HepG2 (cell line): ENCODE measurements around the gene POGLUT2. TPM values are rescaled to one million over a fixed set of nuclear protein-coding genes. Genes with fewer than 3 reads are reported as not detected.
A peak's percentile ranks its signal among the peaks of the same experiment; 100 is the strongest.

ENCODE experiments used
- DMAP1 ChIP-seq: IDR thresholded peaks from 2 replicates; pipeline ENCODE4 v1.6.1; 2016
- FOXA3 ChIP-seq: IDR thresholded peaks from 2 replicates; pipeline ENCODE4 v1.6.1; 2016; ENCODE audit warnings: missing genetic modification reagents, missing compliant biosample characterization
- GPBP1L1 ChIP-seq: sonication (generic); formaldehyde crosslinking; IDR thresholded peaks from 2 replicates; pipeline ENCODE4 v1.5.0; 2020; ENCODE audit warnings: mild to moderate bottlenecking, missing genetic modification reagents
- HBP1 ChIP-seq: IDR thresholded peaks from 2 replicates; pipeline ENCODE4 v1.6.1; 2016; ENCODE audit warnings: low read depth, control low read depth
- NR0B2 ChIP-seq: sonication (generic); formaldehyde crosslinking; IDR thresholded peaks from 2 replicates; pipeline ENCODE4 v1.4.0; 2020; ENCODE audit warnings: mild to moderate bottlenecking, missing genetic modification reagents
- PLSCR1 ChIP-seq: sonication (generic); formaldehyde crosslinking; IDR thresholded peaks from 2 replicates; pipeline ENCODE4 v1.5.0; 2020; ENCODE audit warnings: missing genetic modification reagents, mild to moderate bottlenecking, borderline replicate concordance
- PPARG ChIP-seq: conservative IDR thresholded peaks from 2 replicates; pipeline ENCODE4 v1.6.1; 2016; ENCODE audit warnings: missing biosample characterization, missing genetic modification reagents
- ZBTB26 ChIP-seq: IDR thresholded peaks from 2 replicates; pipeline ENCODE4 v1.6.1; 2016; ENCODE audit warnings: missing compliant biosample characterization, missing genetic modification reagents, borderline replicate concordance
- ZNF101 ChIP-seq: sonication (generic); formaldehyde crosslinking; IDR thresholded peaks from 2 replicates; pipeline ENCODE4 v1.4.0; 2020; ENCODE audit warnings: mild to moderate bottlenecking, low read depth, missing genetic modification reagents, borderline replicate concordance
- ZNF274 ChIP-seq: sonication (generic); formaldehyde crosslinking; IDR thresholded peaks from 2 replicates; pipeline ENCODE4 v1.5.1; 2020; ENCODE audit warnings: mild to moderate bottlenecking, missing genetic modification reagents
- ZNF441 ChIP-seq: sonication (generic); formaldehyde crosslinking; IDR thresholded peaks from 2 replicates; pipeline ENCODE4 v1.7.0; 2021; ENCODE audit warnings: missing genetic modification reagents, borderline replicate concordance
- ZNF496 ChIP-seq: sonication (generic); formaldehyde crosslinking; IDR thresholded peaks from 2 replicates; pipeline ENCODE4 v1.8.1; 2023; ENCODE audit warnings: mild to moderate bottlenecking, moderate library complexity, missing genetic modification reagents; ENCODE audit not compliant: insufficient replicate concordance
- ZNF557 ChIP-seq: sonication (generic); formaldehyde crosslinking; IDR thresholded peaks from 2 replicates; pipeline ENCODE4 v1.4.0; 2020; ENCODE audit warnings: missing genetic modification reagents
- ZNF879 ChIP-seq: sonication (generic); formaldehyde crosslinking; IDR thresholded peaks from 2 replicates; pipeline ENCODE4 v1.8.1; 2023; ENCODE audit warnings: missing genetic modification reagents
- polyA plus RNA-seq, 8 experiments: library from polyadenylated mRNA; depleted of rRNA in 3 of 8; stranded (reverse) in 7 of 8; unstranded in 1 of 8; fragments of >200 nt; fragmentation: Illumina TruSeq in 4 of 8; extraction: Trizol in 4 of 8; gene quantifications; 2 replicates each; pipeline versions ENCODE4 v1.2.1 to v1.2.3, GENCODE V29; 2011 to 2016; ENCODE audit warnings: low read depth in 4 of 8, missing spikeins in 1 of 8, mixed read lengths in 1 of 8; ENCODE audit not compliant: insufficient read depth in 1 of 8
- total RNA-seq, 5 experiments: library from RNA; depleted of rRNA; stranded (reverse); fragments of >200 nt; fragmentation: Illumina TruSeq; extraction: Trizol; gene quantifications; 2 replicates each; pipeline ENCODE4 v1.2.3, GENCODE V29; 2016; ENCODE audit warnings: low read depth in 1 of 5
- TF ChIP-seq, protein P1 (sequence below): sonication (generic); formaldehyde crosslinking; IDR thresholded peaks from 2 replicates; pipeline ENCODE4 v1.5.0; 2020; ENCODE audit warnings: missing genetic modification reagents
- TF ChIP-seq, protein P2 (sequence below), 2 experiments: IDR thresholded peaks; 2 replicates each; pipeline ENCODE4 v1.6.1; 2011 to 2012; ENCODE audit warnings: low read length in 2 of 2, borderline replicate concordance in 1 of 2, low read depth in 1 of 2, mild to moderate bottlenecking in 1 of 2, moderate library complexity in 1 of 2

POGLUT2 gene
- total and polyA plus RNA-seq, 2 of the 13 experiments (the other 11 are each of a cell fraction or from before 2014, with no cell fraction given): 18.0 to 26.1 TPM

DNA sequence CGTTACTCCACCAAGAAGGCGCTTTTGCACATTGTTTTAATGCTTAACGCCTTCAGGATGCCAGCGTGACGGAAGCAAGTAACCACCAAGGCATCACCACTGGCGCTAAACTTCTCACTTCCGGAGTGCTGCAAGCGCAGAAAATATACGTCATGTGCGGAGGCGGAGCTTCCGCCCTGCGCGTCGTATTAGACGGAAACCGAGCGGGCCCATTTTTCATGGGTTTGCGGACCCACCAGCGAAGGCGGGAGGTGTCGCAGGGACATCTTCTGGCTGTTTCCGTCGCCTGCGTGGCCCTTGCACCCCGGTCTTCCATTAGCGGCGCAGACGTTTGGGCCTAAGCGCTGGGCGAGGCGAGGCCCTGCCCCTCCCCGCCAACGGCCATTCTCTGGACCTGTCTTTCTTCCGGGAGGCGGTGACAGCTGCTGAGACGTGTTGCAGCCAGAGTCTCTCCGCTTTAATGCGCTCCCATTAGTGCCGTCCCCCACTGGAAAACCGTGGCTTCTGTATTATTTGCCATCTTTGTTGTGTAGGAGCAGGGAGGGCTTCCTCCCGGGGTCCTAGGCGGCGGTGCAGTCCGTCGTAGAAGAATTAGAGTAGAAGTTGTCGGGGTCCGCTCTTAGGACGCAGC is 47.0 kb upstream of the POGLUT2 start, which contains the start of gene ERCC5 (continued):
- TF ChIP-seq ZBTB26 (peak; percentile 20; the same call in 1 of the 2 replicates), ZNF441 (peak; percentile 86), GPBP1L1 (no peak), DMAP1 (peak; percentile 96), ZNF557 (peak; percentile 76; the same call in 1 of the 2 replicates), PLSCR1 (CRISPR knock-in tag) (no peak), HBP1 (CRISPR knock-in tag) (peak; percentile 78), ZNF496 (no peak), ZNF101 (0 out of 2 replicates have a peak, but pooled peaks have one; percentile 43), ZNF879 (CRISPR knock-in tag) (peak; percentile 86; the same call in 1 of the 2 replicates), NR0B2 (CRISPR knock-in tag) (peak; percentile 88), FOXA3 (CRISPR knock-in tag) (peak; percentile 78), ZNF274 (peak; percentile 58; the same call in 1 of the 2 replicates), PPARG (peak; percentile 55)
- TF ChIP-seq, protein P1, sequence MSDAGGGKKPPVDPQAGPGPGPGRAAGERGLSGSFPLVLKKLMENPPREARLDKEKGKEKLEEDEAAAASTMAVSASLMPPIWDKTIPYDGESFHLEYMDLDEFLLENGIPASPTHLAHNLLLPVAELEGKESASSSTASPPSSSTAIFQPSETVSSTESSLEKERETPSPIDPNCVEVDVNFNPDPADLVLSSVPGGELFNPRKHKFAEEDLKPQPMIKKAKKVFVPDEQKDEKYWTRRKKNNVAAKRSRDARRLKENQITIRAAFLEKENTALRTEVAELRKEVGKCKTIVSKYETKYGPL (CRISPR knock-in tag): no peak
- TF ChIP-seq, protein P2, sequence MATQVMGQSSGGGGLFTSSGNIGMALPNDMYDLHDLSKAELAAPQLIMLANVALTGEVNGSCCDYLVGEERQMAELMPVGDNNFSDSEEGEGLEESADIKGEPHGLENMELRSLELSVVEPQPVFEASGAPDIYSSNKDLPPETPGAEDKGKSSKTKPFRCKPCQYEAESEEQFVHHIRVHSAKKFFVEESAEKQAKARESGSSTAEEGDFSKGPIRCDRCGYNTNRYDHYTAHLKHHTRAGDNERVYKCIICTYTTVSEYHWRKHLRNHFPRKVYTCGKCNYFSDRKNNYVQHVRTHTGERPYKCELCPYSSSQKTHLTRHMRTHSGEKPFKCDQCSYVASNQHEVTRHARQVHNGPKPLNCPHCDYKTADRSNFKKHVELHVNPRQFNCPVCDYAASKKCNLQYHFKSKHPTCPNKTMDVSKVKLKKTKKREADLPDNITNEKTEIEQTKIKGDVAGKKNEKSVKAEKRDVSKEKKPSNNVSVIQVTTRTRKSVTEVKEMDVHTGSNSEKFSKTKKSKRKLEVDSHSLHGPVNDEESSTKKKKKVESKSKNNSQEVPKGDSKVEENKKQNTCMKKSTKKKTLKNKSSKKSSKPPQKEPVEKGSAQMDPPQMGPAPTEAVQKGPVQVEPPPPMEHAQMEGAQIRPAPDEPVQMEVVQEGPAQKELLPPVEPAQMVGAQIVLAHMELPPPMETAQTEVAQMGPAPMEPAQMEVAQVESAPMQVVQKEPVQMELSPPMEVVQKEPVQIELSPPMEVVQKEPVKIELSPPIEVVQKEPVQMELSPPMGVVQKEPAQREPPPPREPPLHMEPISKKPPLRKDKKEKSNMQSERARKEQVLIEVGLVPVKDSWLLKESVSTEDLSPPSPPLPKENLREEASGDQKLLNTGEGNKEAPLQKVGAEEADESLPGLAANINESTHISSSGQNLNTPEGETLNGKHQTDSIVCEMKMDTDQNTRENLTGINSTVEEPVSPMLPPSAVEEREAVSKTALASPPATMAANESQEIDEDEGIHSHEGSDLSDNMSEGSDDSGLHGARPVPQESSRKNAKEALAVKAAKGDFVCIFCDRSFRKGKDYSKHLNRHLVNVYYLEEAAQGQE (IDR thresholded peaks at IDR 0.05; ENCODE audit: borderline replicate concordance in 1 of 2, low read depth in 1 of 2, low read length in 2 of 2): peak in 1 of 2 experiments; percentile 64; a peak in 1 of 4 replicates
